ENCODE data around the gene SLC12A1.

GRCh38 chr15:48297668-48298067 lies 91.6 kb downstream of the SLC12A1 start:
- TF ChIP-seq POLR2A (IDR thresholded peaks at IDR 0.05; ENCODE audit: control extremely low read depth in 1 of 2, low read depth in 2 of 2, low read length in 2 of 2): no peak
- no peak for TF ChIP-seq CTCF (IDR thresholded peaks at IDR 0.05; ENCODE audit: control extremely low read depth in 1 of 3, insufficient read depth in 1 of 3, low read depth in 1 of 3, low read length in 3 of 3)
- no peak for TF ChIP-seq USF2 (IDR thresholded peaks at IDR 0.05; ENCODE audit: low read length)

Measured in H1 (cell line).